GM06990 (cell line): ENCODE data around the gene EEPD1.

Source experiments
- DNase-seq: peaks from one replicate; pipeline ENCODE4 v3.0.0-alpha.2; 2011; ENCODE audit not compliant: insufficient read length; ENCODE audit errors: extremely low read depth
- H3K27me3 ChIP-seq: replicated peaks from 2 replicates; pipeline ENCODE4 v1.6.0; 2011; ENCODE audit warnings: low read length; ENCODE audit not compliant: control insufficient read depth, insufficient read depth
- H3K36me3 ChIP-seq: 2 replicates; pipeline ENCODE4 v1.5.1; 2011; ENCODE audit warnings: low read length; ENCODE audit not compliant: control insufficient read depth, insufficient read depth
- H3K4me3 ChIP-seq: replicated peaks from 2 replicates; pipeline ENCODE4 v1.5.1; 2011; ENCODE audit warnings: low read depth, mild to moderate bottlenecking, control low read depth, low read length
- TF ChIP-seq, protein P1 (sequence below): IDR thresholded peaks from 2 replicates; pipeline ENCODE4 v1.5.1; 2011; ENCODE audit warnings: low read length, control low read depth, mild to moderate bottlenecking, inconsistent platforms; ENCODE audit not compliant: insufficient read depth, poor library complexity, severe bottlenecking

Gene EEPD1

DNA sequence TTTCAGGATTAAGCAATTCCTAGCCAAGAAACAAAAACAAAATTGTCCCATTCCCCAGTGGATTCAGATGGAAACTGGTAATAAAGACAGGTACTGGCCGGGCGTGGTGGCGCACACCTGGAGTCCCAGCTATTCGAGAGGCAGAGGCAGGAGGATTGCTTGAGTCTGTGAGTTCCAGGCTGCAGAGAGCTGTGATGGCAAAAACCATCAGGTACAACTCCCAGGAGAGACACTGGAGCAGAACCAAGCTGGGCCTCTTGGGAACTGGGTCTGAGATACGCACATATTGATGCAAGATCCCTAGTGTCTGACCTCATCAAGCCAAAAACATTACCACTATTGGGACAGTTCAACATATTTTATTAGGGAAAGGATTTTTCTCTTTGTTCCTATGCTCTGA, 152.6 kb downstream of the EEPD1 start:
- no peak for DNase-seq
- Histone ChIP-seq H3K36me3 (no peaks in the 10 kb centered on the region), H3K4me3 (no peak overlapping the region), H3K27me3 (no peaks in the 10 kb centered on the region; the same call in 1 of the 2 replicates)
- TF ChIP-seq, protein P1, sequence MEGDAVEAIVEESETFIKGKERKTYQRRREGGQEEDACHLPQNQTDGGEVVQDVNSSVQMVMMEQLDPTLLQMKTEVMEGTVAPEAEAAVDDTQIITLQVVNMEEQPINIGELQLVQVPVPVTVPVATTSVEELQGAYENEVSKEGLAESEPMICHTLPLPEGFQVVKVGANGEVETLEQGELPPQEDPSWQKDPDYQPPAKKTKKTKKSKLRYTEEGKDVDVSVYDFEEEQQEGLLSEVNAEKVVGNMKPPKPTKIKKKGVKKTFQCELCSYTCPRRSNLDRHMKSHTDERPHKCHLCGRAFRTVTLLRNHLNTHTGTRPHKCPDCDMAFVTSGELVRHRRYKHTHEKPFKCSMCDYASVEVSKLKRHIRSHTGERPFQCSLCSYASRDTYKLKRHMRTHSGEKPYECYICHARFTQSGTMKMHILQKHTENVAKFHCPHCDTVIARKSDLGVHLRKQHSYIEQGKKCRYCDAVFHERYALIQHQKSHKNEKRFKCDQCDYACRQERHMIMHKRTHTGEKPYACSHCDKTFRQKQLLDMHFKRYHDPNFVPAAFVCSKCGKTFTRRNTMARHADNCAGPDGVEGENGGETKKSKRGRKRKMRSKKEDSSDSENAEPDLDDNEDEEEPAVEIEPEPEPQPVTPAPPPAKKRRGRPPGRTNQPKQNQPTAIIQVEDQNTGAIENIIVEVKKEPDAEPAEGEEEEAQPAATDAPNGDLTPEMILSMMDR: no peak

DNA sequence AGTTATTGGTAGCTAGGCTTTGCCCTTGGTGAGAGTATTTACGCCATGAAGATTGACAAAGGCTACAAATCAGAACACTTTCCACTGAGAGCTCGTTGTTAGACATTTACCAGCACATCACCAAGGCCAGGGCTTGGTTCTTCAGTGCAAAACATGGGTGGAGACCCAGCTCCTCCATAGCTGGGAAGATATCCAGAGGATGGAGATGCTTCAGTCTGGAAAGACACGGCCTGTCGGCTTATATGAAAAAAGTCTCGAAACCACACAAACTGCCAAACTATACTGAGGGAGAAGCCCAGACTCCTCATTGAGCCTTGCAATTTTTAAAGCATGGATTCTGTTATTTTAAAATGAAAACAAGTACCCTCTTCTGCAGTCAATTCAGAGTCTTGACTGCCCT, 153.2 kb downstream of the EEPD1 start:
- no peak for DNase-seq
- TF ChIP-seq, protein P1: no peak
- Histone ChIP-seq H3K36me3 (no peaks in the 10 kb centered on the region), H3K27me3 (no peaks in the 10 kb centered on the region; the same call in 1 of the 2 replicates), H3K4me3 (no peak overlapping the region)

DNA sequence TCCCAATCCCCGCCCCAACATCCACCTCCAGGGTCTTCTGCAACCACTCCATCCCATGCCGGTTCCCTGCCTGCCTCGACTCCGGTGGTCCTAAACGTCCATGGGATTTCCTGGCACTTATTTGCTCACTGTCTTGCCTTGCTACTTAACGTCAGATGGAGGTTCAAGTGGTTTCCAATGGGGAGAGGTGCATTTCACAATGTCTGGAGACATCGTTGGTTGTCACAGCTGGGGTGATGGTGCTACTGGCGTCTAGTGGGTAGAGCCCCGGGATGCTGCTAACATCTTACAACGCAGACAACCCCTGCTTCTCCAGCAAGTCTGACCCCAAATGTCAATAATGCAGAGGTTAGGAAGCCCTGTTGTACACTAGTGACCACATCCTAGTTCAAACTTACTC, 153.7 kb downstream of the EEPD1 start:
- Histone ChIP-seq H3K4me3 (no peak overlapping the region), H3K36me3 (no peaks in the 10 kb centered on the region), H3K27me3 (no peaks in the 10 kb centered on the region; the same call in 1 of the 2 replicates)
- TF ChIP-seq, protein P1: no peak
- no peak for DNase-seq

DNA sequence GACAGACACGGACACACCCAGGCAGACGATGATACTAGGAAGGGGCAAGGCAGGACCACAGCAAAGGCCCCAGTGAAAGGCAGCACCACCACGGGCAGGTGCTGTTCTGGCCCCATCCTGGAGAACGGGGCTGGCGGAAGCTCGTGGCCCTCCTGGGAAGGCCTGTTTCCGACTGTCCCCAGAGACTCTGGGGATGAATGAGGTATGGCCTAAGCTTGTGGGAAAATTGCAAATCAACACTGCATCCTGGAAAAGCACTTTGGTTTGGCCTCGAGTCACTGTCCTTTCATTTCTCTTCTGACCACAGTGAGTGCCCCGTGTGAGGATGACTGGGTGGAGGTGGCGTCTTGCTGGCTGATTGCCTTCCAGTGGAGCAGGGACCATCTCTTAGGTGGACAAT, 155.0 kb downstream of the EEPD1 start:
- no peak overlapping the region for H3K4me3 ChIP-seq
- H3K27me3 ChIP-seq: no peaks in the 10 kb centered on the region; the same call in 1 of the 2 replicates
- no peaks in the 10 kb centered on the region for H3K36me3 ChIP-seq
- TF ChIP-seq, protein P1: no peak
- DNase-seq: no peak

DNA sequence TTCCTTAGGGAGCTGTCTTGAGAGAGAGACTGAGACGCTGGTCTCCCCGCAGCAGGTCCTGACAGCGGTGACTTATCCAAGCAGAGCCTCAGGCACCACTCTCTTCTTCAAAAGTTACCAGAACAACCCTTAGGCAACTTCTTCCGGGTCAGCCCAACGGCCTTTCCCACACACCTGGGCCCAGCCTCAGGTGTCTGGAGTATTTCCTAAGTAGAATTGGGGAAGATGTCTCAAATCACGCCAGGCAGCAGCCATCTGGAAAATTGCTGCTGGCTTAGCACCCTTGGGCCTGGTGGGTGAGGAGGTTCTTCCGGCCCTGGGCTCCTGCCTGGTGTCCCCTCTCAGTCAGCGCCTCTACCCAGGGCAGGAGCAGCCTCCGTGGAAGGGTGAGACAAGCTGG, 156.2 kb downstream of the EEPD1 start:
- Histone ChIP-seq H3K27me3 (no peaks in the 10 kb centered on the region; the same call in 1 of the 2 replicates), H3K36me3 (no peaks in the 10 kb centered on the region), H3K4me3 (no peak overlapping the region)
- TF ChIP-seq, protein P1: no peak
- no peak for DNase-seq

DNA sequence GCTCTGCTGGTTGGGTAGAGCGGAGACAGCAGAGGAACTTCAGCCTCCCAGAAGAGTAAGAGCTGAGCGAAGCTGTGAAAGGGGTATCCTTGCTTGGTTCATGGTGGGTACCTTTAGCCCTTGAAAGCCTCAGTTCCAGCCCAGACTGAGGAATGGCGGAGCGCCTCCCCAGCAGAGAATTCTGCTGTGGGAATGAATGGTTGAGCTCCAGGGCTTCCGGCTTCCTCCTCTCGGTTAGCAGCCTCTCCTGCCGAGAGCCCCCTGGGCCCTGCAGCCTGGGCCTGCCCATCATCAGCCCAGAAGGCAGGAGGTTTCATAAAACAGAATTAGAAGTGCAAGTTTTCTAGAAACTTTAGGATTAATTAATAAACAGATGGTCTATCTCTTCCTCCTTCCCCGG, 156.7 kb downstream of the EEPD1 start:
- Histone ChIP-seq H3K27me3 (no peaks in the 10 kb centered on the region; the same call in 1 of the 2 replicates), H3K36me3 (no peaks in the 10 kb centered on the region), H3K4me3 (no peak overlapping the region)
- TF ChIP-seq, protein P1: no peak
- DNase-seq: no peak
